AG10803 (cell line): ENCODE results near the gene ACOT7.

ENCODE experiments used
- DNase-seq: peaks from one replicate; pipeline ENCODE4 v3.0.0; 2010; ENCODE audit warnings: low read depth
- H3K4me3 ChIP-seq: 2 replicates; pipeline ENCODE4 v1.5.1; 2011; ENCODE audit warnings: mild to moderate bottlenecking, low read length, control low read depth
- TF ChIP-seq, protein P1 (sequence below): conservative IDR thresholded peaks from 2 replicates; pipeline ENCODE4 v1.5.1; 2011; ENCODE audit warnings: mild to moderate bottlenecking, low read length, control low read depth, inconsistent platforms

ACOT7 gene

DNA sequence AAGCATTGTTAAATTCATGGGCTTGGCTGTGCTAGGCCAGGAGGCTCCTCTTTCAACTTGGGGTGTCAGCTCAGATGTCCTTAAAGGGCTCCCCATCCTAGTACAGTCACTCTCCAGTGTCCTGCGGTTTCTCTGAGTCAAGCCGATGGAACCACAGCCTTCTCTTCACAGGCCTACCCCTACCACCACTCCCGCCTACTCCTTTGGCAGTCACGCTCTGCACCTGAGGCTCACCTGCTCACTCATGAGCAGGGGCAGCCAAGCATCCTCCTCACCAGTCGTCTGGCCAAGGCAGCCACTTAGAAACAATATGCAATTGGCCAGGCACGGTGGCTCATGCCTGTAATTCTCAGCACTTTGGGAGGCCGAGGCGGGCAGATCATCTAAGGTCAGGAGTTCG lies 3.6 kb downstream of the ACOT7 start:
- H3K4me3 ChIP-seq, result no peak overlapping the region
- TF ChIP-seq, protein P1, sequence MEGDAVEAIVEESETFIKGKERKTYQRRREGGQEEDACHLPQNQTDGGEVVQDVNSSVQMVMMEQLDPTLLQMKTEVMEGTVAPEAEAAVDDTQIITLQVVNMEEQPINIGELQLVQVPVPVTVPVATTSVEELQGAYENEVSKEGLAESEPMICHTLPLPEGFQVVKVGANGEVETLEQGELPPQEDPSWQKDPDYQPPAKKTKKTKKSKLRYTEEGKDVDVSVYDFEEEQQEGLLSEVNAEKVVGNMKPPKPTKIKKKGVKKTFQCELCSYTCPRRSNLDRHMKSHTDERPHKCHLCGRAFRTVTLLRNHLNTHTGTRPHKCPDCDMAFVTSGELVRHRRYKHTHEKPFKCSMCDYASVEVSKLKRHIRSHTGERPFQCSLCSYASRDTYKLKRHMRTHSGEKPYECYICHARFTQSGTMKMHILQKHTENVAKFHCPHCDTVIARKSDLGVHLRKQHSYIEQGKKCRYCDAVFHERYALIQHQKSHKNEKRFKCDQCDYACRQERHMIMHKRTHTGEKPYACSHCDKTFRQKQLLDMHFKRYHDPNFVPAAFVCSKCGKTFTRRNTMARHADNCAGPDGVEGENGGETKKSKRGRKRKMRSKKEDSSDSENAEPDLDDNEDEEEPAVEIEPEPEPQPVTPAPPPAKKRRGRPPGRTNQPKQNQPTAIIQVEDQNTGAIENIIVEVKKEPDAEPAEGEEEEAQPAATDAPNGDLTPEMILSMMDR, result no peak
- no peak for DNase-seq

DNA sequence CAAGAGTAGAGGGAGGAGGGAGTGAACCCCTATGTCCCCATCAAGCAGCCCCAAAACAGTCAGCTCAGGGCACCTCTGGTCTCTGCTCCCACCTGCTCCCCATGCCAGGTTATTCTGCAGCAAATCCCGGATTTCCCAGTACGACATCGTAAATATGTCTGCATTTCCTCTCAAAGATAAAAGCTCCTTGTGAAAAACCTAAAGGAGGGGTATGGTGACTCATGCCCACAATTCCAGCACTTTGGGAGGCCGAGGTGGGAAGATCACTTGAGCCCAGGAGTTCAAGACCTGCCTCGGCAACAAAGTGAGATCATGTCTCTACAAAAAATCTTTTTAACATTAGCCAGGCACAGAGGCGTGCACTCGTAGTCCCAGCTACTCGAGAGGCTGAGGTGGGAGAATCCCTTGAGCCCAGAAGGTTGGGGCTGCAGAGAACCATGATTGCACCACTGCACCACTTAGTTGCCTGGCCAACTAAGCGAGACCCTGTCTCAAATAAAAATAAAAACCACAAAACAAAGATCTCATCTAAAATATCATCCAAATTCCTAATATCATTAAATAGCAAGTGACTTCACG lies 7.1 kb downstream of the ACOT7 start:
- DNase-seq, result no peak
- H3K4me3 ChIP-seq, result no peak overlapping the region
- TF ChIP-seq, protein P1, result no peak

DNA sequence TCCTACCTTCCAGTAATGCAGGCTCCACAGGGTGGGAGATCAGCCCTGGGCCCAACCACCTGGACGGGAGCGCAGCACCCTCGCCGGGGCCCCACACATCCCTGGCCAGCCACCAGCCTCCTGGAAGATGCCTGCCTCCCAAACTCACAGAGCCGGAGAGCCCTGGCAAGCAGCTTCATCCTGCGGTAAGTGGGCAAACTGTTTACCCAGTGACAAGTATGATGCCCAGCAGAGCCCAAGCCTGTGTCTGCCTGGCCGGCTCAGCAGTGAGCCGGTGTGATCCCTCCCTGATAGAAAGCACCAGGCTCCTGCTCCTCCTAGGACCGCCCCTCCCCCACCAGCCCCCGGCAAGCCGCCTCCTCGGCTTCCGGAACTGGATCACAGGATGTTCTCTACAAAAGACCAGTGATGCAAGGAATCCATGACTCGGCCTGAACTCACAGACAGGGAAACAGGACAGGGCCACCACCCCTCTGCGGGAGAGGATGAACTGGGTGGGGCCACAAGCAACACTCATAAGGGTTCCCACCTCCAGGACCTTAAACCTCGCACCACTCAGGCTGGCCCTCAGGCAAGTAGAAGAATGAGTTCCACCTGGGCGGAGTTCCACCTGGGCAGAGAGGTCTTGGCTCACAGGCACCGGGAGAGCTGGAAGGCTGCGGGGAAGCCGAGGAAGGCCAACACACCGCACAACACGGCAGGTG lies 7.9 kb downstream of the ACOT7 start:
- peak; percentile 71 for DNase-seq
- TF ChIP-seq, protein P1, result no peak
- peak overlapping the region; percentile 51 for H3K4me3 ChIP-seq

DNA sequence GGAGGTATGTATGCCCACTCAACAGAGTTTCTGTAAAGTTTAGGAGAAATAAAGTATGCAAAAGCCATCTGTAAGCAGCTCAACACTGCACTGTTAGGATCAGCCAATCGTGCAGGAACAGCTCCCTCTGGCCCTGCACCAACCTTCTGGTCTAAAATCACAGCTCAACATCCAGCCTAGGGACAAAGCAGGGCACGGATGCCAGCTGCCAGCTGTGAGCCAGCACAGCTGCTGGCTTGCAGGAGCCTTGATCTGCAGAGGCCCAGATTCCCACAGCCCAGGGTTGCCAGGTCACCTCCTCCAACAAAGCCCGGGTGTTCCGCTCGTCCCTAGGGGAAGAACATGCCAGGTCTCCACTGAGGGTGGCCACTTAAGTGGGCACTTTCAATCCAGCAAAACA lies 8.6 kb downstream of the ACOT7 start:
- peak overlapping the region; percentile 51 for H3K4me3 ChIP-seq
- TF ChIP-seq, protein P1, result no peak
- peak; percentile 44 for DNase-seq

DNA sequence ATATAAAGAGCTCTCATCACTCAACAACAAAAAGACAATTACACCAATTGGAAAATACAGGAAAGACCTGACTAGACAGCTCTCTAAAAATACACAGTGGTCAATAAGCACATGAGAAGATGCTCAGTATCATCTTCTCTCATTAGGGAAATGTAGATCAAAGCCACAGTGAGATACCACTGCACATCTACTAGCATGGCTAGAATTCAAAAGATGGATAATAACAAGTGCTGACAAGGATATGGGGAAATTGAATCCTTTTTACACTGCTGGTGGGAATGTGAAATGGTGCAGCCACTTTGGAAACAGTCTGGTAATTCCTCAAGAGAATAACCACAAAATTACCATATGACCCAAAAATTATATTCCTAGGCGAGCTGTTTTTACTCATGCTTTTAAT lies 9.4 kb downstream of the ACOT7 start:
- DNase-seq, result no peak
- TF ChIP-seq, protein P1, result no peak
- H3K4me3 ChIP-seq, result no peak overlapping the region

DNA sequence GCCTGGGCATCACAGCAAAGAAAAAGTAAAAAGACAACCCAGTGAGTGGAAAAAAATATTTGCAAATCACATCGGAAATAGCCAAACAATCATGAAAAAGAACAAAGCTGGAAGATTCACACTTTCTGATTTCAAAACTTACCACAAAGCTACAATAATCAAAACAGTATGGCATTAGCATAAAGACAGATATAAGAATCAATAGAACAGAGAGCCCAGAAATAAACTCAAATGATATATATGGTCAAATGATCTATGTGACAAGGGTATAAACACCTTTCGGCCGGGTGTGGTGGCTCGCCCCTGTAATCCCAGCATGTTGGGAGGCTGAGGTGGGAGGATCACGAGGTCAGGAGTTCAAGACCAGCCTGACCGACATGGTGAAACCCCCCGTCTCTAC lies 13.5 kb downstream of the ACOT7 start:
- TF ChIP-seq, protein P1, result no peak
- H3K4me3 ChIP-seq, result no peak overlapping the region
- DNase-seq, result no peak

DNA sequence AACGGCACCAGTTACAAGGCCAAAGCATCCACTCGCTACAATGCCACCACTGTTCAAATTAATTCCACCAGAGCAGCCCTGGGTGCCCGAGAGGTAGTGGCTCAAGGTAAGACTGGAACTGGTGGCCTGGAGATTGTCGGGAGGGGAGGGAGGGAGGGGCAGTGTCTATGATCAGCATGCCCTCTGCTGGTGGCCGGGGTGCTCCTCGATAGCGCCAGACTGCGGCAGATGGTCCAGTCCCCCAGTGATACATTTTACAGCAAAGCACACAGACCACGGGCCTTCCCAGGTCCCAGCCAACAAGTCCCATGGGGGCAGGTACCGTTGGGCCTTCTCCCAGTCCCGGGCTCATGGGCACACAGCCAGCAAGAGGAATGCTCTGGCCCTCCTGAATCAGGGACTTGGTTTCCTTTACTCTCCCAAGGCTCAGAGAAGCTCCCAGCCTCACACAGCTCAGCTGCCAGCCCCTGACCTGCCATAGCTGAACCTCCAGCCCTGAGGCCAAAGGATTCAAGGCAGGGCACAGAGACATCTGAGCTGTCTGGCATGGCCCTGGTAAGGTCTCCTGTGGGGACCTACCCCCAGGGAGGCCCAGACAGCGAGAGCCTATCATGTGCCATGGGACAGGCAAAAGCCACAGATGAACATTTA lies 15.3 kb downstream of the ACOT7 start:
- DNase-seq, result no peak
- H3K4me3 ChIP-seq, result no peak overlapping the region
- TF ChIP-seq, protein P1, result no peak
